Ammon's horn (tissue), 1 donor: Measurements from ENCODE around the gene ZFAND3.

Source experiments
- DNase-seq: peaks from one replicate; pipeline ENCODE4 v3.0.0-alpha.2; 2016; ENCODE audit warnings: low spot score

The ZFAND3 gene

GRCh38 chr6:38154731-38155130 is 335.2 kb downstream of the ZFAND3 start:
- DNase-seq, result no peak

- no peak for DNase-seq
Observed at GRCh38 chr6:38155144-38155543, 335.6 kb downstream of the ZFAND3 start.

GRCh38 chr6:38155621-38156204 is 336.2 kb downstream of the ZFAND3 start:
- no peak for DNase-seq

- DNase-seq, result no peak
Observed at GRCh38 chr6:38156818-38157565, 337.5 kb downstream of the ZFAND3 start.

GRCh38 chr6:38157905-38158304 is 338.4 kb downstream of the ZFAND3 start:
- no peak for DNase-seq

GRCh38 chr6:38158762-38159350 is 339.3 kb downstream of the ZFAND3 start:
- no peak for DNase-seq

- DNase-seq, result no peak
Observed at GRCh38 chr6:38159596-38159995, 340.1 kb downstream of the ZFAND3 start.

GRCh38 chr6:38160831-38161230 is 341.3 kb downstream of the ZFAND3 start:
- DNase-seq, result no peak

- DNase-seq, result no peak
Observed at GRCh38 chr6:38161331-38161730, 341.8 kb downstream of the ZFAND3 start.

GRCh38 chr6:38161754-38162492 is 342.4 kb downstream of the ZFAND3 start:
- DNase-seq, result no peak

- DNase-seq, result no peak
Observed at GRCh38 chr6:38162493-38163185, 343.1 kb downstream of the ZFAND3 start.

- DNase-seq, result no peak
Observed at GRCh38 chr6:38163186-38164130, 343.9 kb downstream of the ZFAND3 start.

- DNase-seq, result no peak
Observed at GRCh38 chr6:38164131-38164481, 344.6 kb downstream of the ZFAND3 start.

- DNase-seq, result no peak
Observed at GRCh38 chr6:38164671-38165108, 345.2 kb downstream of the ZFAND3 start.

- DNase-seq, result no peak
Observed at GRCh38 chr6:38166411-38167240, 347.1 kb downstream of the ZFAND3 start.

GRCh38 chr6:38167598-38167997 is 348.1 kb downstream of the ZFAND3 start:
- DNase-seq, result no peak

GRCh38 chr6:38168126-38168525 is 348.6 kb downstream of the ZFAND3 start:
- no peak for DNase-seq

- DNase-seq, result no peak
Observed at GRCh38 chr6:38168699-38169098, 349.2 kb downstream of the ZFAND3 start.

- no peak for DNase-seq
Observed at GRCh38 chr6:38169221-38169976, 349.9 kb downstream of the ZFAND3 start.
